ENCODE measurements around the gene TRIO. TPM values are rescaled to one million over a fixed set of nuclear protein-coding genes. Genes with fewer than 3 reads are reported as not detected.
A peak's percentile ranks its signal among the peaks of the same experiment; 100 is the strongest.

Gene TRIO
- total RNA-seq, 1 donor from 2014 or later = 111 TPM

- DNase-seq (ENCODE audit: low spot score) = no peak
Measured at GRCh38 chr5:14265570-14265969, 122.4 kb downstream of the TRIO start.

DNA sequence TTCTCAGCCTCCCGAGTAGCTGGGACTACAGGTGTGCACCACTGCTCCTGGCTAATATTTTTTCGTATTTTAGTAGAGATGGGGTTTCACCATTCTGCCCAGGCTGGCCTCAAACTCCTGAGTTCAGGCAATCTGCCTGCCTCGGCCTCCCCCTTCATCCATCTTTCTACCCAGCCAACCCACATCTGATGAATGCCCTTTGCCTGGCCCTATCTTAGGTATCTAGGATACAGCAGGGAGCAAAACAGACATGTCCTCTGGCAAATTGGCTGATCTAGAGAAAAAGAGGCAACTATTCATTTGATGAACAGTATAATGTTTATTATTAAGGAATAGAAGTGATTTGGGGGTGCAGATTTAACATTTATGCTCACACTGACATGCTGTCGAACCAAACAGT, 123.0 kb downstream of the TRIO start:
- DNase-seq (ENCODE audit: low spot score) = no peak

DNA sequence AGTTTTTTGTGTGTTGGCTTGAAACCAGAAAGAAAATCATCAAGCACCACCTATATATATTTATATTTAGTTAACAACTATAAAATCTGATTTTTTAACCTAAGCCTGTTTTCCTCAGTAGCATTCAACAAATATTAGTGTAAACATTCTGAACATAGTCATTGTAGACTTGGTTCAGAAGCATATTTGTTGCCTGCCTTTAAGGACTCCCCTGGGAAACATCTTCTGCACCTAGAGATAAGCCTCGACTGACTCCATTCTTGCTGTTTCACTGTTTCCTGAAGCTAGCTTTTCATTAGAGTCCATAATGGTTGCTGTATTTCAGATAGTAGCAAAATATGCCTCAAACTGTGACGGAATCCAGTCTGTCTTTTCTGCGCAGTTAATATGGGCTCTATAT, 123.5 kb downstream of the TRIO start:
- no peak for DNase-seq (ENCODE audit: low spot score)

DNA sequence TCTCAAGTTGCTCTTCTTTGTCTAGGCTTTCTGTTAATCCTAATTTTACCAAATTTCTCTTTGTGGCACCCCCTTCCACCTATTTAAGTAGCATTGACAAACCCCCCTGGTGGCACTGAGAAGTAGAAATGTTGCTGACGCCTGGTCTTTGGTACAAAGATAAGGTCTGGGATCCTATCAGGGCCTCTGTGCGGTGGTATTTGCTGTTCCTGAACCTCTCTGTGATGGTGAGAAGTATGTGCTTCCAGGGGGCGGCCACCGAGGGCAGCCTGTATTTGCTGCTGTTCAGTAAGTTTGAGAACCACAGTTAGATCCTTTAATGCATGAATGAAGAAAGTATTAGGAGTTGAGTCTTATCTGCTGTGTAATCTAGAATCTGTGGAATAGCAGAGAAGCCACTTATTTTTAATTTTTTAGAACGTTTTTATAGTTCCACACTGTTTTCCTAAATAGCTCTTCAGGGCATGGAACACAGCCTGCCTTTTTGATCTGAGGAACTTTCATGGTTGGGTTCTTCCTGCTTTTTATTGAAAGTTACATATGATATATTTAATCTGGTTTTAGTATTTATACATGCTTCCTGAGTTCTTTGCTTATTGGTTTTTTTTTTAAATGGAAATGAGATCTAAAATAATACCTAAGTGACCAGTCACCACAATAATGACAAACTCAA, 124.2 kb downstream of the TRIO start:
- DNase-seq (ENCODE audit: low spot score) = no peak

DNA sequence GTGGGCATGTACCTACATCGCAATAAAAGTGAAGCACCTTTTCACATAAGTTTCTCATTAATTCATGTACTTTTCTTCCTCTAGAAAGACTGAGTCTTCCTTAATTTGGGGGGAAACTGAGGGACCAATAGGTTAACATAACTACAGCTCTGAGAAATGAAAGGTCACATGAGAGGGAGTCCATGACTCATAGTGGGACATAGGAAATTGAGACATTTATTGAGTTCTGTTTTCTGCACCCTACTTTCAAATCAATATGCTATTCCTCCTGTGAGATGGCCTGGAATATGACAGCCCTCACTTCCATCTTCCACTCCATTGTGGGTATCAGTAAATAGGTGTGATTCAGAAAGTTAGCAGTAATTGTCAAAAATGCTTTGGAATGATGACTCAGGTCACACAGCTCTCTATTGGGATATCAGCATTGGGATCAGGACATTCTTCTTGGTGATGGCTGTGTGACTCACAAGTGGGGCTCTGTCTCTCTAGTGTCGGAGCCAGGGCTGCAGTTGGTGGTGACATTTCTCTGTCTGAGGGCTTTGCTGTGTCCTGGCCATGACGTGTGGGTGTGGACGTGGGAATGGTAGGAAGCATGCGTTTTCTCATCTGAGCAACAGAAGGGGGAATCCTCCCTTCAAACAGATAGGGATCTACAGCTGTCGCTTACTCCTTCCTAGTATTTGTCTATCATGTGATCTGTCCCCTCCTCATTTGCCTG, 125.0 kb downstream of the TRIO start:
- no peak for DNase-seq (ENCODE audit: low spot score)

DNA sequence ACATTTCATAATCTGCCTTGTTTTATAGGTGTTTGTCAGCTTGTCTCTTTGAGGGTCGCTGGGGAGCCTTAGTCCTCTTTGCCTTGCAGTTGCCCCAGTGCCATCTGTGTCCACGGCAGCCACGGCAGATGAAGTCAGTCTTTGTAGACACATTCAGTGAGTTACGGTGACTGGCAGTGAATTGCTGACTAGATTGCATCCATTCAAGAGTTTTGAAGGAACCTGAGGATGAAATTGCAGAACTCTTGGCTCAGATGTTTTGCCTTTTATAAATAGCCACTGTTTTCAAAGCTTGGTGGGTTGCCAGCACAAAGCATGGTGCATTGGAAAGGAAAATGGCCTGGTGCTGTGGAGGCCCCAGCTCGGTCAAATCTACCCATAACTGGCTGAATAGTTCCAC, 125.6 kb downstream of the TRIO start:
- DNase-seq (ENCODE audit: low spot score) = no peak

DNA sequence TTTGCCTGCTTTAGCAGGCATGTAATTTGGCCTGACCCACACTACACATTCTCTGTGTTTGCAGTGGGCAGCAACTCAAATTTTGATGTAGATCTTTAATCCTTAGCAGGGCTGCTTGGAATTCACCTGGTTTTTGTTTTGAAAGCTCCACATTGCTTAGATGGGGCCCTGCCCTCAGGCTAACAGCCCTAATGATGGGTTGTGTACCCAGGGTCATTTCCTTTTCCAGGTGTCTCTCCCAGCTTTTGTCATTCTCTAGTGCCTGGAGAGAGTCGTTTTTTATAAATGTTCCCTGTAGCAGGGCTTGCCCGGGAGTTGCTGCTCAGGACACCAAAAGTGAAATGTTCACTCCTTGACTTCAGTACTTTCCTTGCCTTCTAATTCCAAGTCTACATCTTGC, 126.3 kb downstream of the TRIO start:
- DNase-seq (ENCODE audit: low spot score) = no peak

DNA sequence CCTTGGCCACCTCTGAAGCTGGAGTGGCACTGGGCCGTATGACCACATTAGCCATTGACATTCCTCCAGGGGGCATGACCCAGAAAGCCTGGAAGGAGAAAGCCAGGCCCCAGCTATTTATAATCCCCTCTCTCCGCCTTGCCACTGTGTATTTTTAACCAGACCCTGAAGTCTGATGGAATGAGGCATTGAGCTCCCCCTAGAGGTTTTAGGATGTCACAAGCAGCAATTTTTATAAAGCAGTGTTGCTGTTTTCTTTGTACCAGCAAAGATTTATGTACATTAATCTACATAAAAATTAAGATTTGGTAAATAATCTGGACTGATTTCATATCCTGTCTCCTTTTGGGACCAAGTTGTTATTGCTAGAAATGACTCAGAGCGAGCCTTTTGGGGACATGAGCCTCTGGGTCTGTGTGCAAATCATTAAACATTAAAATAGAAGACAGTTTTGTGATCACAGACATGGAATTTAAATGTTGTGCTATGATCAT, 127.1 kb downstream of the TRIO start:
- peak; percentile 35 for DNase-seq (ENCODE audit: low spot score)

DNA sequence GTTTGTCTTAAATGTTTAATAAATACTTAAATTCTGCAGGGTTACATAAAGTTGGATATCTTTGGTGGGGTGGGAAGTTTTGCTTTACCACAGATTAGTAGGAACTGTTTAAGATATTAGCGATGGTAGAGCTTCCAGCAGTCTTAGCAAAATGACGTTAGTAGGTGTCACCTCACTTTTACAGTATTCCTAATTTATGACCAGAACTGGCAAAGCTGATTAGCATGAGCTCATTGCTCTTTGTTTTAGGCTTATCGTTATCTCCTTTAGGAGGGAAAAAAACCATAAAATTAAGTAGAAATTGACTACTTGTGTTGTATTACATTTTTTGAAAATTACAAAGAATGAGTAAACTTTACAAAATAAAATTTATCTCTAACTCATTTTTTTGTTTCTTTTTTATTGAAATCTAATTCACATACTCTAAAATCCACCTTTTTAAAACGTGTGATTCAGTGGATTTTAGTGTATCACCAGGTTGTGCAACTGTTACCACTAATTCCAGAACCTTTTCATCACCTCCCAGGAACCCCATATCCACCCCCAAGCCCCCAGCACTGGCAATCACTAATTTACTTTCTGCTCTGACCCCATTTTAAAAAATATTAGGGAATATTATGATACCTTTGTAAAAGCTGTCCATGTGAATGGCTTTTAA, 129.5 kb downstream of the TRIO start:
- DNase-seq (ENCODE audit: low spot score) = no peak

DNA sequence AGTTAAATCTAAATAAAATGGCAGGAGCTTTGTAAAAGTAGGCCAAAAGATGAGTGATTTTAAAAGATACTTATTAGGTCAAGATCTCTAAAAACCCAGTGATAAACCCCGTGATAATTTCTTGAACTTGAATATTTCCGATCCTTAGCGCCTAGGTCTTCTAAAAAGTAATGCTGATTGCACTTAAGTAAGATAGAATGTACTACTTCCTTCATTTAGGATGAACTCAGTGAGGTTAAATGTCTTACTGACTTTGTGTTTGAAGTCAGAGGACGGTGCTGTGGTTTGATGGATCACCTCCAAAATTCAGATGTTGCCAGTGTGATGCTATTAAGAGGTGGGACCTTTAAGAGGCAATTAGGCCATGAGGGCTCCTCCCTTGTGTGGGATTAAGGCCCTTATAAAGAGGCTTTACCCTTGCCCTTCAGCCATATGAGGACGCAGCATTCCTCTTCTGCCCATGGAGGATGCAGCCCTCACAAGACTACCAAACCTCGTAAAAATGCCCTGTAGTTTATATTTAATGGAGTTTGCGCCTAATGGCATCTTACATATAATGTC, 130.1 kb downstream of the TRIO start:
- DNase-seq (ENCODE audit: low spot score) = no peak

DNA sequence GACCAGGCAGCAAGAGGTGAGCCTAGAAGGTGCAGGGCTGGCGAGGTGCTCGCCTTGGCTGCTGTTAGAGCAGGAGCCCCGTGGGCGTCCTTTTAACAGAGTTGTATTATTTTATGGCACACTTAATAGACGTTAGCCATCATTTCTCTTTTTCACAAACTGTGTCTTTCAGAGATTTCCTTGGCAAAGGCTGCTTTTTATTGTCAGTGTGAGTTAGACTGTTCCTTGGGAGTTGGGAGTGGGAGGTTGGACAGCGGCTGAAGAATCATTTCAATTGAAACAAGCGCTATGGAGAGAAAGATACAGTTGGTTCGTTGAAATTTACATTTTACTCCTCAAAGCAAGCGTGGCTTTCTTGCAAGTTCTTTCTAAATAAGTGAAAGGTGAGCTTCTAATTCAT, 133.2 kb downstream of the TRIO start:
- DNase-seq (ENCODE audit: low spot score) = no peak

DNA sequence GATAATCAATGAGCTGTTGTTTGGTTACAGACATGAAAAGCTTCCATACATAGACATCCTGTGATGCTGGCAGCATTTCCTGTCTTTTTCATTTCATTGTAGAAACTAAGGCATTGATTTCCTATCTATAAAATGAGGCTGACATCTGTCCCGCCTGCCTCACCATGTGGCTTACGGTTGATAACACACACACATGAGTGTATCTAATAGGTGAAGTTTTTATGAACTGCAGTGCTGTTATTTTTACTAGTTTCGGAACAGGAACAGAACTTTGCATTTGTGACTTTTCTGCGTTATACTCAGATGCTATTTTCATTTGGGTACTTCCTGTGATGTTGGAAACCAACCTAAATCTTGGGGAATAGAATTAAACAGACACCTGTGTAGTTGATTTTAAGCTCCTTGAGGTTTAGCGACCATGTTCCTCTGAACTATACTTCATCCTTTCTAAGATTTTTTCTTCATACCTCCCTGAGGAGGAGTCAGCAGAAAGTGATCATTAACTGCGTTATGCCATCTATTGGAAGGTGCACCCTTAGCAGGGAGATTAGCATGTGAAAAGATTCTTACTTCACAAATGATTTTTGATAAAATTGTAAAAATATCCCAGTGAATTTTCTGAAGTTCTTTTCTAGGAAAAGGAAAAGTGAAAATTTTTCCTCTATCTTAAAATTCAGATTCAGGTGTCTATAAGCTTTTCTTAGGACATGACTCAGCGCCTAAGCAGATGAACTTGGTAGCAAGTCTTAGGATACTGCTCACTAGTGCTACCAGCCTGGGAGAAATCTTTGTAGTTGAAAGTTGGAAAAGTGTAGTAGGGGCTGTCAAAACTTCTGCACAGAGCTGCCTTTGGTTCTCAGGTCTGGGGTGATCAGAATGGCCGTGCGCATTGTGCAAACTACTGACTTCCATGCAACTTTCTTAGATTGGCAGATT, 134.5 kb downstream of the TRIO start:
- DNase-seq (ENCODE audit: low spot score) = no peak

DNA sequence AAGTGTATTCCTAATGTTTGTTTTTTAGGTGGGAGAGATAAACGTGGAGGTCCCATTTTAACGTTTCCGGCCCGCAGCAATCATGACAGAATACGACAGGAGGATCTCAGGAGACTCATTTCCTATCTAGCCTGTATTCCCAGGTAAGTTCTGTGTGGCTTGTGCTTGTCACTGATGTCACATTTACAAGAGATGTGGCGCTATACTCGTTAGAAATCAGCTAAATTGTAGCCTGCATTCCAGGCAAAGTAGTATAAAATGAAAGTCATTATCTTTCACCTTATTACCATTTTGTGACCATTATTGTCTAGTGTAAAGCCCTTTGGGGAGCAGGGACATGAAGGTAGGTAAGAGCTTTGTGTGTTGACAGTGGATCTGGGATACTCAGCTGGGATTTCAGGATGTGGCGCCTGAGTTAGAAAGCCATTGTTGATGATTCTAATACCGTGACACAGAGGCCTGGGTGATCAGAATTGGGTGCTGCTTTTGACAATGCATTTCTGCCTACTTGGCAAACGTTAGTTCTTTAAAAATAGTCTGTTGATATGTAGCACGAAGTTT, 137.2 kb downstream of the TRIO start:
- no peak for DNase-seq (ENCODE audit: low spot score)

- no peak for DNase-seq (ENCODE audit: low spot score)
Measured at GRCh38 chr5:14281746-14282181, 138.6 kb downstream of the TRIO start.

GRCh38 chr5:14283139-14283538, 140.0 kb downstream of the TRIO start:
- no peak for DNase-seq (ENCODE audit: low spot score)

- DNase-seq (ENCODE audit: low spot score) = no peak
Measured at GRCh38 chr5:14284392-14285148, 141.4 kb downstream of the TRIO start.

GRCh38 chr5:14286007-14286406, 142.9 kb downstream of the TRIO start:
- no peak for DNase-seq (ENCODE audit: low spot score)

- no peak for DNase-seq (ENCODE audit: low spot score)
Measured at GRCh38 chr5:14286574-14287421, 143.7 kb downstream of the TRIO start.
